Osteocyte (in vitro differentiated cells): Measurements from ENCODE around the gene SRGAP2C. TPM values are rescaled to one million over a fixed set of nuclear protein-coding genes. Genes with fewer than 3 reads are reported as not detected.
"Not testable (repeated sequence)": the region's sequence is repeated elsewhere in the genome, so short reads cannot be mapped to it uniquely, and the experiment has no call there.

Experiments
- DNase-seq: peaks from one replicate; pipeline ENCODE4 v3.0.0; 2021; ENCODE audit warnings: mixed read lengths; ENCODE audit not compliant: unreplicated experiment; ENCODE audit errors: extremely low spot score
- H3K27ac Mint-ChIP-seq: one replicate; pipeline ENCODE4 v1.8.0; 2021; ENCODE audit warnings: mild to moderate bottlenecking, mixed read lengths; ENCODE audit not compliant: unreplicated experiment
- H3K27me3 Mint-ChIP-seq: one replicate; pipeline ENCODE4 v1.8.0; 2021; ENCODE audit warnings: mixed read lengths; ENCODE audit not compliant: unreplicated experiment
- H3K36me3 Mint-ChIP-seq: one replicate; pipeline ENCODE4 v1.8.0; 2021; ENCODE audit warnings: mixed read lengths; ENCODE audit not compliant: unreplicated experiment
- H3K4me1 Mint-ChIP-seq: one replicate; pipeline ENCODE4 v1.8.0; 2021; ENCODE audit warnings: mixed read lengths; ENCODE audit not compliant: unreplicated experiment
- H3K4me3 Mint-ChIP-seq: one replicate; pipeline ENCODE4 v1.8.0; 2021; ENCODE audit warnings: mild to moderate bottlenecking, moderate library complexity, mixed read lengths; ENCODE audit not compliant: unreplicated experiment
- H3K9me3 Mint-ChIP-seq: one replicate; pipeline ENCODE4 v1.8.0; 2021; ENCODE audit warnings: mixed read lengths; ENCODE audit not compliant: unreplicated experiment
- total RNA-seq: library from RNA; stranded (reverse); gene quantifications from 2 replicates; pipeline ENCODE4 v1.2.1, GENCODE V29; 2021

SRGAP2C gene
- total RNA-seq, 1 donor from 2014 or later, result 45.4 TPM

DNA sequence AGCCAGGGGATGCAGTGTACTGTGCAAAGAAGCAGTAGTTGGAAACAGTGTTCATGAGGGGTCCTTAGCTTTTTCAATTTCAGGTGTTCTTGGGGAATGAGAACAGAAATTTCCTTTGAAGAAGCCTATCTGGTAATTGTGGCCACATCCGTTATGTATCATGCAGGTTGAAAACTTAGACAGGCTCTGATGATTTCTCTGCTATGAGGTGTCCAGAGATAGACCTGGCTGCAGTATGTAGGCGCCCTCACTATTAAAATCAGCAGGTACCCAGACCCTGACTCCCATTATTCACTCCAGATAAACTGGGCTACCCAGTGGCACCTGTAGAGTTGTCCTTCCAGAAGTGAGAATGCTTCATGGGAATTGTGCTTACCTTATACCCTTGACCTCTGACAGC lies 7.7 kb downstream of the SRGAP2C start:
- not testable (repeated sequence) for H3K36me3 Mint-ChIP-seq, H3K9me3 Mint-ChIP-seq, H3K4me1 Mint-ChIP-seq, H3K27ac Mint-ChIP-seq, DNase-seq, H3K27me3 Mint-ChIP-seq, H3K4me3 Mint-ChIP-seq

DNA sequence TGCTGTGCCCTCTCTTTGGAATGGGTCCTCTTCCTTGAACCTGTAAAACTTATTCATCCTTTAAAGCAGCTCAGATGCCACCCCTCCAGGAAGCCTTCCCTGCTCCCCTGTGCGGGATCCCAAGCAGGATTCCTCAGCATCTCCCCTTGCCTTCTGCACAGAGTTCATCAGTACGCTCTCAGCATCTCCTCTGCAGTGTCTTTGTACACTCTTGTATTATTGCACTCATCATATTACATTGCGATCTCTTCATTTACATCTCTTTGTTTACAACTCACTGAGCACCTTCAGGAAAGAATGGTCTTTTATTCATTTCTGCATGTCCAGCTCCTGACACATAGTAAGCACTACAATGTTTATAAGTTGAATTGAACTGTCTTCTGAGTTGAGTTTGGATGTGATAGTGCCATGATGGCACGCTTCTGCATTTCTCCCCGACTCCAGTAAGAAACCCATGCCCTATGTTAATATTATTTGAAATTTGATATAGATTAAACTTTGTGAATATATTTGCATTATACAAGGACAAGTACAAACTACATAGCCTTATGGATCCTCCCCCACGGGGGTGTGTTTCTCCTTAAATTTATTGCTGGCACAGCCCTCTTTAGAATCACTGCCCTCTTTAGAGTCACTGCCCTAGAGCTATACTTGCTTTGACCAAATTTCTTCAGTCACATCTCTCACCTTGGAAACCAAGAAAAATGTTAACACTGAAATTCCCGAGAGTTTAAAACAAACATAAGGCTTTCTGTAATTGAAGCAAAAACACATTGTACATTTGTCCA lies 12.5 kb downstream of the SRGAP2C start:
- not testable (repeated sequence) for DNase-seq, H3K9me3 Mint-ChIP-seq, H3K27me3 Mint-ChIP-seq, H3K27ac Mint-ChIP-seq, H3K36me3 Mint-ChIP-seq, H3K4me1 Mint-ChIP-seq, H3K4me3 Mint-ChIP-seq

DNA sequence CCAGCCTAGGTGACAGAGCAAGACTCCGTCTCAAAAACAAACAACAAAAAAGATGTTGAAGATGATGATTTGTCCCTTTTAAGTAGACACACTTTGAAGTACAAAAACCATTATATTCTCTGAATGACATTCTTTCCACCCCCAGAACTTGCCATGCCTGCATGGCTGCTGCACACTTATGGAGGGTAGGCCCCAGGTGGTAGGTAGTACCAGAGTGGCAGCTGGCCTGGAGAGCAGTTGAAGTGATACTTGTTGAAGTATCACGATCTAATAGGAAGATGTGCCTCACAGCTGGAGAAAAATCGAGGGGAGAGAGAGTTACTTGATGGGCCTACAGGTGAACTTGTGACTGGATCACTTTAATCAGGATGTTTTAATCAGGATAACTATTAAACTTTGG lies 15.0 kb downstream of the SRGAP2C start:
- not testable (repeated sequence) for H3K27ac Mint-ChIP-seq, H3K36me3 Mint-ChIP-seq, H3K4me3 Mint-ChIP-seq, H3K4me1 Mint-ChIP-seq, H3K9me3 Mint-ChIP-seq, DNase-seq, H3K27me3 Mint-ChIP-seq

DNA sequence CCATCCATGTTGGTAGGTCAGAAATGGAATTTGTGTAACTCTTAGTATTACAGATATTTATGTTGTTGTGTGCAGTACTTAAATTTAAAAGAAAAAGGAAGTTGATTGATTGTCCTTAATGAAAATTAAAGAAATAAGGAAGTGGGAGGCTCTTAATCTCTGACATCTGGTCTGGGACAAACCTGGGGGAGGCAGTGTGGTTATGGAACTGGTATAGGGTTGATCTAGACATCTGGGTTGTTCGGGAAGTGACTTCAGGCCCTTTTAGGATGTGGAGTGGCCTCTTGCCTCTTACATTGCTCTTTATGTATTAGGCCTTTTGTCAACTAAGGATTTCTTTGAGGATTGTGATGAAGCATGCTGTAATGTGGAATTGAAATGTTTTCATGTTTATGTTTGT lies 15.5 kb downstream of the SRGAP2C start:
- H3K27ac Mint-ChIP-seq, H3K9me3 Mint-ChIP-seq, H3K4me1 Mint-ChIP-seq, H3K36me3 Mint-ChIP-seq, H3K4me3 Mint-ChIP-seq, DNase-seq, H3K27me3 Mint-ChIP-seq: not testable (repeated sequence)

DNA sequence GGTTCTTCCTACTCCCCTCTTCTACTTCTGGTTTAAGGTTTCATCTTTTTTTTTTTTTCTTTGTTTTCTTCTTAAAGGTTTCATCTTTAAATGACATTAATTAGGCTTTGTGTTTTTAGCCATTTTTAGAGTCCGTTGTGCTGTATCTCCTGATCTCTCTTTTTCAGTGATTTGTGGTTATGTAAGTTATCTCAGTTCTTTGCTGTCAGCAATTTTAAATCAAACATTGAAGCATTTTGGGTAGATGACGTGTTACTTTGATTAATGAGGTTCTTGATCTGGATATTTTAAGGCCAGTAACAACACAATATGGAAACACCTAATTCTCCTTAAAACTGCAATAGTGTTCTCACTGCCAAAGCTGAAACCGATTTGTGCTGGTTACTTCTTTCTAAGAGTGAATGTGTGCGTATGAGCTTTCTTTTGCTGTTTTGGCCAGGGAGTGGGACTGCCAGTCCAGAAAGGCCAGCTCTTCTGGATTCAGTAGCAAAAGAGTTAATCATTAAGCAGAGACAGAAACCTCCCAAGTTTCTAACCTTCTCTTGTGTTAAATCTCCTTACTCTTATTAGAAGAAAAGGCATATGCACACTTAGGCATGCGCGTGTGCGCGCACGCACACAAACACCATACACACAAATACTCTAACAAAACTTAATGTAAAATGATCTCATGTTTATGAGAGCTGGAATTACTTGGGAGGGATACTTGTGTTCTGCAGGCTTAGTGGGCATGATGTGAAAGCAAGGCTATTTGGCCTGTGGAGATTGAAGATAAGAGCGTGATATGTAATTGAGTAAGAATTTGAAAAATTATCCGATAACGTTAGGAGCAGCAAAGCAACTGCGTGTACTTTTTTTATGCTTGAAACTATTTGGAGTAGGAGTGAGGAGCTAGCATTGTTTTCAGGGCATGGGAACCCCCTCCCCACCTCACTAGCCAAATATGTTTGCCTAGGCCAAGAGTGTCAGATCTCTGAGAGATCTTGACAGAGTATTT lies 16.5 kb downstream of the SRGAP2C start:
- H3K36me3 Mint-ChIP-seq, H3K4me1 Mint-ChIP-seq, H3K4me3 Mint-ChIP-seq, DNase-seq, H3K9me3 Mint-ChIP-seq, H3K27me3 Mint-ChIP-seq: not testable (repeated sequence)
- H3K27ac Mint-ChIP-seq, result peak overlapping the region; percentile 47

DNA sequence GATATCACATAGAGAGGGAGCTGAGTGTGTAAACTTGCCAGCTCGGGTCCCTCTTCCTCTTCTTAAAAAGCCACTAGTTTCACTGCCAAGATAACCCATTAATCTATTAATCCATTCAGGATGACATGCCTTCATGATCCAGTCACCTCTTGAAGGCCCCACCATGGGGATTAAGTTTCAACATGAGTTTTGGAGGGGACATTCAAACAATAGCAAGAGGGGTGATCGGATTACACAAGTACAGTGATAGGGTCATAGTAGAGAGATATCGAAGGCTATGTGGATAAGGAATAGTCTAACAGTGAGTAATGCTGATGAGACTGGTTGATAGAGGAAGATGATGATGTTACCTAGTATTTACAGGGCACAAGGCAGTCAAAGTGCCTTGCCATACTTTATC lies 18.2 kb downstream of the SRGAP2C start:
- H3K9me3 Mint-ChIP-seq, H3K36me3 Mint-ChIP-seq, H3K27ac Mint-ChIP-seq, DNase-seq, H3K4me3 Mint-ChIP-seq, H3K4me1 Mint-ChIP-seq, H3K27me3 Mint-ChIP-seq: not testable (repeated sequence)

DNA sequence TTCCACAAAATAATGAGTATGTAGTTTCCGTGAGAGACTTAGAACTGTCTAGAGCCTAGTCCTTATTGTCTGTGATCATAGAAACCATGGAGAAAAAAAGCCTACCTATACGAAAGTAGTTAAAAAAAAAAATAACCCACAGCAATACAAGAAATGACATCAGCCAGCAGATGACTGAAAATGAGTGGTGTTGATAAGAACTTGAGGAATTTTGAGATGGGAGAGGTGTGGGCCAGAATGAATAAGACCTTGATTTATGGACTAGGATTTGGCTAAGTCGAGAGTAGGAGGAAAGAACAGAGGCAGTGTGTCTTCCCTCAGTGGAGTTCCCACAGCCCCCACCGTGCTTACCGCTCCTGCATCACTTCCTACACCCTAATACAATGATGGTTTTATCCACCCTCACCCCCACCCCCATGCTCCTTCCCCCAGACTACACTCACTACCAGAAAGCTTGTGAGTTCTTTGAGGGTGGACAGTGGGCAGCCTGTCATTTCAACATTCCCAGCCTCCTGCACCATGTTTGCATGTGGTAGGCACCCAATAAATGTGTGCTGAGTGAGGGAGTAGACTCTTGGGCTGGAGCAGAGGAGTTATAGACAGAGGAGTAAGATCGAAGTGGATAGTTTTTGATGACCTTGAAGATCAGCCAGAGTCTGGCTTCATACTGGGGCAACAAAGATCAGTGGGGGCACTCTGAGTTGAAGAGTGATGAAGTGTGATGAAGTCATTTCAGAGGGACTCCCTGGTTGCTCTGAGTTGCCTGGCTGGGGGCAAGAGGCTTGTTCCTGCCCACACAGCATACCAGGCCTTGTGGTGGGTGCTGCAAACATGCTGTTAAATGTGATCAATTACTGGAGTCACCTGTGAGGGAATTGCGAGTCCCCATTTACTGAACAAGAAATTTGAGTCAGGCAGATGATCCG lies 21.3 kb downstream of the SRGAP2C start:
- not testable (repeated sequence) for H3K9me3 Mint-ChIP-seq, DNase-seq, H3K4me1 Mint-ChIP-seq, H3K27ac Mint-ChIP-seq, H3K27me3 Mint-ChIP-seq, H3K36me3 Mint-ChIP-seq, H3K4me3 Mint-ChIP-seq

DNA sequence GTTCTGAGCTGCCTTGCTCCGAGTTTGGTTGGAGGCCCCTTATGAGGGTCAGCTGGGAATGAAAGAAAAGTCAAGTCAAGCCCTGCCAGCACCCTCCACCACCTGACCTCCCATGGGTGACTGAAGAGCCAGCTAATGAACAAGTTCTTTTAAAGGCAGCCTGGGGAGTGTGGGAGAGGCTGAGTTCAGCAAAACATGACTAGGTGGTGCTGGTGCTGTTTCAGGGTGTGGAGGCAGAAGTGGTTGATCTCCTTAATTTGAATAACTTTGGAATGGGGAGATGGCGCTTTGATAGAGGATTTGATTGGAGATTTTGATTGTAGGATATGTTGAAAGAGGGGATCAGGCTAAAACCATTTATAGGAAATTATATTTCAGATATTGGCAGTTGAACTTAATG lies 22.6 kb downstream of the SRGAP2C start:
- not testable (repeated sequence) for H3K36me3 Mint-ChIP-seq, H3K4me3 Mint-ChIP-seq, DNase-seq, H3K9me3 Mint-ChIP-seq, H3K4me1 Mint-ChIP-seq, H3K27ac Mint-ChIP-seq, H3K27me3 Mint-ChIP-seq

DNA sequence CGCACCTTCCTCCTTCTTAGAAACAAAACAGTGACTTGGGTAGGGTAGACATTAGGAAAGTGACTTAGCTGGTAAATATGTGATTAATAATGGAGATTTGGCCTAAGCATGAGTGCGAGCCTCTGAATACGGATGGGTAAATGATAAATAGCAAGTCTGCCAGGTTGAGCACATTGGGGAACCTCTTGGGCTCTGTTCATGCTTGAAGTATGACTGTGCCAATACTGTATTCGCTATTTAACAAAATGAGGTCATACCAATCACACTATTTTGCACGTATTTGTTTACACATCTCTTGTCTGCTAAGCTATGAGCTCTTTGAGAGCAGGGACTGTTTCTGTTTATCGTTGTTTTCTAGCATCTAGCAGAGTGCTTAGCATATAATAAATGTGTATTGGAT lies 23.6 kb downstream of the SRGAP2C start:
- not testable (repeated sequence) for H3K9me3 Mint-ChIP-seq, H3K27ac Mint-ChIP-seq, H3K4me3 Mint-ChIP-seq, DNase-seq, H3K27me3 Mint-ChIP-seq, H3K36me3 Mint-ChIP-seq, H3K4me1 Mint-ChIP-seq

DNA sequence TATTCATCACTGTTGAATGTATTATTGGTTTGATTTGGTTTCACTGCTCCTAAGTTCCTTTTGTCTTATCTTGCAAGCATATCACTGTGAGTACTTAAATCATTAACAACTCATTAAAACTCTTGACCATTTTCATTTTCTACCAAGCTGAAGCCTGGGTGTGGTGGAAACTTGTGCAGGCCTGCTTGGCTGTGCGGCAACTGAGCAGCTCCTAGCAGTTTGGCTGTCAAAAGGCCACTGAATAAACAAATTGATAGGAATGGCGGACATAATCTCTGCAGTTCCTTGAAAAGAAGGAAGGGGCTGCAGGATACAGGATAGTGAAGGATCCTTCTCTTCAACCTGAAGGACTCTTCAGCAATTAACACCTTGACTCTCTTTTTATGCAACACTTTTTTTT lies 26.0 kb downstream of the SRGAP2C start:
- not testable (repeated sequence) for H3K4me3 Mint-ChIP-seq, H3K4me1 Mint-ChIP-seq, DNase-seq, H3K9me3 Mint-ChIP-seq, H3K27ac Mint-ChIP-seq, H3K36me3 Mint-ChIP-seq, H3K27me3 Mint-ChIP-seq

DNA sequence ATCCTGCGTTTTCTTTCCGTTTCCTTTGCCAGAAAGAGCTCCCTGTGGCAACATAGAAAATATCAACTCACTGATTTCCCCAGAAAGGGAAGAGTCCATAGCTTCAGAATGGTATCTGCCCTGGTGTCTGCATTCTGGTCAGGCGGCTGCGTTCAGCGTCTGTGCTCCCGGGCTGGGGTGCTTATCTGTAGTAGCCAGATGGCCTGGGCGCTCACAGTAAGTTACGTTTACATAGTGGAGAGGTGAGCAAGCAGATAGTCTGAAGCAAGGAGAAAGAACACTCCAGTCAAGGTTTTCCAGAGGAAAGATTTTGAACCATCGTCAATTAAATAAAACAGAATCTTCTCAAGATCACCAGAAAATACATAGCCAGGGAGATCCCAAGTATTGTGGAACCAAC lies 28.7 kb downstream of the SRGAP2C start:
- not testable (repeated sequence) for DNase-seq, H3K36me3 Mint-ChIP-seq, H3K27ac Mint-ChIP-seq, H3K4me3 Mint-ChIP-seq, H3K4me1 Mint-ChIP-seq, H3K9me3 Mint-ChIP-seq, H3K27me3 Mint-ChIP-seq
